GM21381 (cell line): ENCODE data around the gene MYBPC1.
"Not testable (repeated sequence)": the region's sequence is repeated elsewhere in the genome, so short reads cannot be mapped to it uniquely, and the experiment has no call there.

Experiments used
- ATAC-seq: cut with Tn5 transposase; IDR thresholded peaks from one replicate; pipeline ENCODE4 v1.9.1; 2021; ENCODE audit warnings: mild to moderate bottlenecking, moderate library complexity; ENCODE audit not compliant: unreplicated experiment

MYBPC1 gene, protein sequence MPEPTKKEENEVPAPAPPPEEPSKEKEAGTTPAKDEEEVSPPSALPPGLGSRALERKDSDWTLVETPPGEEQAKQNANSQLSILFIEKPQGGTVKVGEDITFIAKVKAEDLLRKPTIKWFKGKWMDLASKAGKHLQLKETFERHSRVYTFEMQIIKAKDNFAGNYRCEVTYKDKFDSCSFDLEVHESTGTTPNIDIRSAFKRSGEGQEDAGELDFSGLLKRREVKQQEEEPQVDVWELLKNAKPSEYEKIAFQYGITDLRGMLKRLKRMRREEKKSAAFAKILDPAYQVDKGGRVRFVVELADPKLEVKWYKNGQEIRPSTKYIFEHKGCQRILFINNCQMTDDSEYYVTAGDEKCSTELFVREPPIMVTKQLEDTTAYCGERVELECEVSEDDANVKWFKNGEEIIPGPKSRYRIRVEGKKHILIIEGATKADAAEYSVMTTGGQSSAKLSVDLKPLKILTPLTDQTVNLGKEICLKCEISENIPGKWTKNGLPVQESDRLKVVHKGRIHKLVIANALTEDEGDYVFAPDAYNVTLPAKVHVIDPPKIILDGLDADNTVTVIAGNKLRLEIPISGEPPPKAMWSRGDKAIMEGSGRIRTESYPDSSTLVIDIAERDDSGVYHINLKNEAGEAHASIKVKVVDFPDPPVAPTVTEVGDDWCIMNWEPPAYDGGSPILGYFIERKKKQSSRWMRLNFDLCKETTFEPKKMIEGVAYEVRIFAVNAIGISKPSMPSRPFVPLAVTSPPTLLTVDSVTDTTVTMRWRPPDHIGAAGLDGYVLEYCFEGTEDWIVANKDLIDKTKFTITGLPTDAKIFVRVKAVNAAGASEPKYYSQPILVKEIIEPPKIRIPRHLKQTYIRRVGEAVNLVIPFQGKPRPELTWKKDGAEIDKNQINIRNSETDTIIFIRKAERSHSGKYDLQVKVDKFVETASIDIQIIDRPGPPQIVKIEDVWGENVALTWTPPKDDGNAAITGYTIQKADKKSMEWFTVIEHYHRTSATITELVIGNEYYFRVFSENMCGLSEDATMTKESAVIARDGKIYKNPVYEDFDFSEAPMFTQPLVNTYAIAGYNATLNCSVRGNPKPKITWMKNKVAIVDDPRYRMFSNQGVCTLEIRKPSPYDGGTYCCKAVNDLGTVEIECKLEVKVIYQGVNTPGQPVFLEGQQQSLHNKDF

DNA sequence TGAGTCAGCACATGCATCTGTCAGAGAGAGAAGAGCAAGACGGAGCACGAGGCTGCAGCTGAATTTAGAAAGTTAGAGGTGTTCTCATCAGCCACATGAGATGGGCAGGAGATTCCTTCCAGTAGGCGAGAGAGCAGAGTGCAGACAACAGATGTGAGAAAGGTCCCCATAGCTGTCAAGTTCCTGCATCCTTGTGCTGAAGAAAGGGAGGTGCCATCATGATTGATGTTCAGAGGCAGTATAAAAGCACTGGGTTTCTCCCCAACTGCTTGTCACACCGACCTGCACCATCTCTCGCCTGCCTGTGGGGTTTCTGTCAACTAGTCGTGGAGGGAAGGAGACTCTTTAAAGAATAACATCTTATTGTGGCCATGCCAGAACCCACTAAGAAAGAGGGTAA, at the start of gene MYBPC1:
Gene MYBPC1, plus strand, starts transcription at position 272 of the 400 bp plus-strand sequence. Its CDS starts 100 bp downstream, at position 372.
- ATAC-seq: no peak

DNA sequence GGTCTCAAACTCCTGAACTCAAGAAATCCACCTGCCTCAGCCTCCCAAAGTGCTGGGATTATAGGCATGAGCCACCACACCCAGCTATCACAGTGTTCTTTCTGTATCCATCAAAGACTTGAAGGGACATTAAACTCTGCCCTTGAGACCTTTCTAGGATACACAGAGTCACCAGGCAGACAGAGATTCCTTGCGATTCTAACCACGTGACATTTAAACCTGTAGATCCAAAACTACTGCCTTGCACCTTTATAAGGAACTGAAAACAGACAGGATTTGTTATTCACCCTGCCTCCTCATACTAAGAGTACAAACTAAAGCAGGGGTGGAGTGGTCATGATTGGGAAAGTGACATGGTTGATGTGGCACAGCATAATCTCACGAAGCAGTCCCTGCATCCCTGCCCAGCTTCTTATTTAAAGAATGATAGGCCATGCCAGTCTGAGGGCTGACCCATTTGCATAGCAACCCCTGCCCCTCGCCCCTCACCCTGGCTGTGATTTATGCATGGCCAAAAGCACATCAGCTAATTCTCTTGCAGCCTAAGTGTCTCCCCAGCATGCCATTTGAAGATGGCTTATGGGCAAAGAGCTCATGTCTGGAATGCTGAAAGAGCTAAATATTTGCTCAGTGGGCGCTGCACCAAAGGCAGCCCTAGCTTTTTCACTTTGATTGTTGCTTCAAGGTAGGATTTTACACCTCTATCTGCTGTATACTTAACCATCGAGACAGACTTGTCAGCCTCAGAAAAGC, 43.2 kb upstream of the MYBPC1 start:
- ATAC-seq: no peak

DNA sequence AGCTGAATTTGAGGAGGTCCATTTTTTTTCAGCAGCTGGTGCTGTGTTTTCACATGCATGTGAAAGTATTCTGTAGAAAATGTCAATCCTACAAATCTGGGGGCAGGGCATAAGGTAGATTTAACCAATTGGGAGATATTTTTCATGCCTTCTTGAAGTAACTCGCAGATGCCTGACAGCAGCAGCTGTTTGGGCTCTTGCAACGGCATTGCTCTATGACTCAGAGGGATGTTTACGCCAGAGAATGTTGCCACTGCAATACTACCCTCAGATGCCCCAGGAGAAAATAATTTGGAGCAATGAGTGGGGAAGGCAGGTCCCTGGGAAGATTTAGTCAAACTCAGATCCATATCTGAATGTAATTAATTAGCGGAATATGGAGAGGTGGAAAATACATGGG, 42.5 kb upstream of the MYBPC1 start:
- ATAC-seq: no peak

DNA sequence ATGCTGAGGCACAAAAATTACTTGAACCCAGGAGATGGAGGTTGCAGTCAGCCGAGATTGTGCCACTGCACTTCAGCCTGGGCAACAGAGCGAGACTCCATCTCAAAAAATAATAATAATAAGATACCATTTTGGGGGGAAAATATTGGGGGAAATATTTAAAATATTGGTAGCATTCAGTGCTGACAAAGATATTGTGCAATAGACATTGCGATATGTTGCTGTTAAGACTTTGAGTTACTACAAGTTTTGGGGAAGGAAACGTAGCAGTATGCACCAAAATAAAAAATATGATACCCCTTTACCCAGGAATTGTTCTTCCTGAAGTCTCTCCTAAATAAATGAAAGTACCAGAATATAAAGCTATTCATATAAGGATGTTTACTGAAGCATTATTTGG, 37.7 kb upstream of the MYBPC1 start:
- ATAC-seq: no peak

DNA sequence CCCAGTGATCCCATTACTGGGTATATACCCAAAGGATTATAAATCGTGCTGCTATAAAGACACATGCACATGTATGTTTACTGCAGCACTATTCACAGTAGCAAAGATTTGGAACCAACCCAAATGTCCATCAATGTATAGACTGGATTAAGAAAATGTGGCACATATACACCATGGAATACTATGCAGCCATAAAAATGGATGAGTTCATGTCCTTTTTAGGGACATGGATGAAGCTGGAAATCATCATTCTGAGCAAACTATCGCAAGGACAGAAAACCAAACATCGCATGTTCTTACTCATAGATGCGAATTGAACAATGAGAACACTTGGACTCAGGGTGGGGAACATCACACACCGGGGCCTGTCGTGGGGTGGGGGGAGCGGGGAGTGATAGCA, 36.0 kb upstream of the MYBPC1 start:
- ATAC-seq: not testable (repeated sequence)

DNA sequence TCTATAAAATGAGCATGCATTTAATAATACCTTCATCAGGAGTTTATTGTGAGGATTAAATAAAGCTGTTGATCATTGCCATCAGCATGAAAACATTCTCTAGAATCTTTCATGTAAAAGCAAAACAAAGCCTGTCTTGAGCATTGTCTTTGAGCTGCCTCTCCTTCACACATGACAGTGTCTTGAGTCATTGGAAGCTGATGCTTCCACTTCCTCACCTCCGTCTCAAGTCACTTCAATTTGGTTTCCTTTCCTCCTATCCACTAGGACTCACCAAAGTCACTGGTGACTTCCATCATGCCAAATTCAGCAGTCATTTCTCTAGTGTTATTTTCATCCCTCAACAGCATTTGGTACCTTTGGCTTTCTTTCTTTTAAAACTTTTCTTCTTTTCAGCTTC, 31.6 kb upstream of the MYBPC1 start:
- ATAC-seq: no peak

DNA sequence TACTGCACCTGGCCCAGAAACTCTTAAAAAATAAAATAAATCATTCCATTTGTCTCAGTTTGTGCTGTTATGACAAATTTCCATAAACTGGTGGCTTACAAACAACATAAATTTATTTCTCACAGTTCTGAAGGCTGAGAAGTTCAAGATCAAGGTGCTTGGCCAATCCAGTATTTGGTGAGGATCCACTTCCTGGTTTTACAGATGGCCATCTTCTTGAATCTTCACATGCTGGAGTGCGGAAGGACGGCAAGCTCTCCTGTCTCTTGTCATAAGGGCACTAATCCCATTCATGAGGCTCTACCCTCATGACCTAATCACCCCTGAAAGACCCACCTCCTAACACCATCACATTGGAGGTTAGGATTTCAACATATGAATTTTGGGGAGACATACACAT, 29.9 kb upstream of the MYBPC1 start:
- no peak for ATAC-seq

DNA sequence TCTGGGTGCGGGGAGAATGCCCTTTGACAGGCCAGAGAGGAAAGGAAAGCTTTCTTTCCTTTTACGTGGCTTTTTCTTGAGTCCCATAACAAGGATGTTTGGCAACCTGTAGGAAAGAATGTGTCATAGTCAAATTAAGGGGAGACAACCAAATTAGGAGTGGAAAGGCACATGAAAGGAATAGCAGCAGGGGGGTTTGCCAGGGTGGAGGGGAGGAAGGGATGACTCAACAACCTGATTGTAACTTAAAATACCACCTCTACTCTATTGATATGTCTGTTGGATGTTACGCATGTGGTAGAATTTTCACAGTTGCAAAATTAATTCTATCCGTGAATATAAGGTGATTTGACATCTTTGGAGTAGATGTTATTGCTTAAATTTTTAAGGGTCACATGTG, 28.5 kb upstream of the MYBPC1 start:
- no peak for ATAC-seq

DNA sequence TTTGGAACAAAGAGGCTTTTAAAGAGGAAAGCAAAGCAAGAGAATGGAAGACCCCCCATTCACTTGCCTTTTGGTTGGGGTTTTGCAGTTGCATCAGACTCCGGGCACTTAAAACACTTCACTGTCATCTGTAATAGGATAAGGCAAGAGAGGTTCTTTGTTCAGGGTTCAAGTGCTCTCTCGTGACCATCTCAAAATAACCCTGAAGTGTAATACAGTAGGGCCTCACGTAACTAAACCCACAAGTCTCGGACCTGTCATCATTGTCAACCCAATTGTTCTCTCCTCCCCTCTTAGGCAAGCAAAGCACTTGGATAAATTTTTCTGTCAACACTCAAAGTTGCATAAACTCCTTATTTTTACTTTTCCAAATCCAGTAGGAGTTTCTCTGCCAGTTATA, 26.9 kb upstream of the MYBPC1 start:
- ATAC-seq: no peak

DNA sequence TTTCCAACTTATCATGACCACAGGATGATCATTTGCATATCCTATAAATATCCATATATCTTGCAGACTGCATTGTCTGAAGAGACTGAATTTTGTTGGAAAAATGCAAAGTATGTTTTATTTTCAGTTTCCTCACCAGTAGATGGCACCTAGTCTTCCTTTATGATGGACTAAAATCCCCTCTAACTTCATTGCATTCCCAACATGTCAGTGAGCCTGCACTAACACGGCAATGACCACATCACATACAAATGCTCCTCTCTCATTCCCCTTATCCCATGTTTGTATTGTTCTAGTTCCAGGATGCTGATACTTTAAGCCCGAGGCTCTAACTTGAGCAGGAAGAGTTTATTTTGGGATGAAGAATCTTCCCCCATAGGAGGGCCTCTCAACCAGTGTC, 24.7 kb upstream of the MYBPC1 start:
- ATAC-seq: no peak

DNA sequence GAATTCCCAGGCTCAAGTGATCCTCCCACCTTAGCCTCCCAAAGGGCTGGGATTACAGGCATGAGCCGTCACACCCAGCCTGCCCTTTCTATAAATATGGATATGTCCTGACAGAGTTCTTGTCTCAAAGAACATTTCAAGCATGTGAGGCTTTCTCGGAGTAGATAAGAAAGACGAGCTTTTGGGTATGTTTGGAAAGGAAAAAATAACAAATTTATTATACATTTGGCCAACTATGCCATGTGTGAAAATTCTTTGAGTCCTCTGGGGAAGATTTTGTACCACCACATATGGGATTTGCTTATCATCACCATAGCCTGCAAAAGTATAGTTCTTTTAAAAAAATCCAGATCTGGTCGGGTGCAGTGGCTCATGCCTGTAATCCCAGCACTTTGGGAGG, 23.7 kb upstream of the MYBPC1 start:
- ATAC-seq: no peak

DNA sequence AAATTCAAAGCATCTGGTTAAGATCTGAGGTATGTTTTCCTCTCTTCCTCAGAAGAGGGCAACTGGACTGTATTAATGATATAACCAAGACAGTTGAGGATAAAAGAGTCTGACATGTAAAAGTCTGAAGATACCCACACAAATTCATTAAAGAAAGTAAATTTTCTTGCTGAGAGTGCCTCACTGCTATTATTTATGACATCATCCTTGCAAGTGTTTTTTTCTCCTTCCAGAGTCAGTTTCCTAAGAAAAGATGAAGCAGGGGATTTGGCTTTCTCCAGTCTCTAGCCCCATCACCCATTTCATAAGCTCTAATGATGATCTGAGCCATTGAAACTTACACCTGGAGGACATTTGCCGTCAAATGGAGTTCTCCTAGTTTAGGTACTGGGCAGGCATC, 21.0 kb upstream of the MYBPC1 start:
- ATAC-seq: no peak

DNA sequence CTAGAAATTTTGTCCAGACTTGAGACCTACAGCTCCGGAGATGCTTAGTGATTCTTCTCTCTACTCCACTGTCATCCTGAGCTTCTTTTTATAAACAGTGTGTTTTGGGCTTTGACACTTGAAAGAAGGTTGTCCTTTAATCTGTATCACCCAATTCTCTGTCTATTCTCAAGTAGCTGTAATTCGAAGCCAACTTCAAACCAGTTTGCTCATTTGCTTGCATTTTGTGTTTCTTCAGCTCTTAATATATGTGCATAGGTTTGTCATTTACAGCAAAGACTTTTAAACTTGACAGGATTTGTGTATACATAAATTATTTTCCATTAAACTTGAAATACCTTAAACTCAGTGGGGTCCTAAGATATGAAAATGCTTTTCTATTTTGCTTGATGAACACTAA, 16.4 kb upstream of the MYBPC1 start:
- no peak for ATAC-seq

DNA sequence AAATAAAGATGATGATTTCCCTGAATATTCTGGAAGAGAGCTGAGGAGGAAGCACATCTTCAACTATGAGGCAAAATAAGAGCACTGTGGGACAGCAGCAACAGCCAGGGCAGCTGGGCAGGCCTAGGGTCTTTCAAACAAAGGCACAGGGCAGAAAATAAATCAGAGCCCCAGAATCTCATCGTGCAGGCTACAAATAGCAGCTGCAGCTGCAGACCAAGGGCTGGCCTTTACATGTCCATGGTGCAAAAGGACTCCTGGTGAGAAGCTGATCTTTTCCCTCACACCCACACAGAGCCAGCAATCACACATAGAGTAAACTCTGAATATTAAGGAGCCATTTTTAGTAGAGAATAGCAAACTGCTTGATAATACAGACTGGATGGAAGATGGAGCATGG, 13.6 kb upstream of the MYBPC1 start:
- no peak for ATAC-seq

DNA sequence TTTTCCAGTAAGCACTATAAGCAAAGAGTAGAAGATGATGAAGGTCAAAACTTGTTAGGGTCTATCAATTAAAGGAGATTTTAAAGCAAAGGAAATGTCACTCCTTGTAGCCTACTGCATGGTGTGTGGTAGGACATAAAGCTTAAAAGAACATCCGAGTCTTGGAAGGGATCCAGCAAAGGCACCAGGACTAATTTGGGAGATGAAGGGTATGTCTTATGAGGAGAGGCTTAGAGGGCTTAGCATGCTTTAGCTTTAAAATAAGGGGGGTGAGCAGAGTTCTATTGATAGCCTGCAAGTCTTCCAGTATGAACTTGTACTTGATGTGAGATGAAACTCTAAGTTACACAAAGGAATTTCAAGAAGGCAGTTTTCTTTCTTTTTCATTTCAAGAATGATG, 11.8 kb upstream of the MYBPC1 start:
- no peak for ATAC-seq

DNA sequence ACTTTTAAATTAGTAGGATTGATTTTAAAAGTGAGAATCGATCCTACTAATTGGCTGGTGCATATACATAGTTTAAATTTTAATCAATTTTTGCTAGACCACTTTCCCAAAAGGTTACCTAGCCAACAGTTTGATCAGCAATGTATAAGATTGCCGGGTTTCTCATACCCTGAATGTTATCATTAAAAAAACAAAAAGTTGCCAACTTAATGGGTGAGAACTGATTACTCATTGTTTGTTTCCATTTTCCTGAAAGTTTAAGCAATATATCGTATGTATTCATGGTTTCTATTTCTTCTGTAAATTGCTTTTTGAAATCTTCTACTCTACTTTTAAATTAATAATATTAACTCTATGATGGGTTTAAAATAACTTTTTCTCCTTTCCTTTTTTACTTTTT, 4.4 kb upstream of the MYBPC1 start:
- ATAC-seq: no peak

DNA sequence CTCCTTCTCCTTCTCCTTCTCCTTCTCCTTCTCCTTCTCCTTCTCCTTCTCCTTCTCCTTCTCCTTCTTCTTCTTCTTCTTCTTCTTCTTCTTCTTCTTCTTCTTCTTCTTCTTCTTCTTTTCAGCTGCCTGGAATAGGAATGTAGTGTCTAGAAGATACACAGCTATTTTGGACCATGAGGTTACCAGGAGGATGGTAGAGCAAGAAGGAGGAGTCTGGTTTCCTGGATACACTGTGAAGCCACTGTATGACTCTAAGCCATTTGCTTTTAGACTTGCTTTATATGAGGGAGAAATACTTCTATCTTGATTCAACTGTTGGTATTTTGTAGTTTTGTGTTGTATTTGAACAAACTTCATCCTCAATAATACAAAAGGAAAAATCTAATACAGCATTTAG, 3.0 kb upstream of the MYBPC1 start:
- ATAC-seq: no peak

DNA sequence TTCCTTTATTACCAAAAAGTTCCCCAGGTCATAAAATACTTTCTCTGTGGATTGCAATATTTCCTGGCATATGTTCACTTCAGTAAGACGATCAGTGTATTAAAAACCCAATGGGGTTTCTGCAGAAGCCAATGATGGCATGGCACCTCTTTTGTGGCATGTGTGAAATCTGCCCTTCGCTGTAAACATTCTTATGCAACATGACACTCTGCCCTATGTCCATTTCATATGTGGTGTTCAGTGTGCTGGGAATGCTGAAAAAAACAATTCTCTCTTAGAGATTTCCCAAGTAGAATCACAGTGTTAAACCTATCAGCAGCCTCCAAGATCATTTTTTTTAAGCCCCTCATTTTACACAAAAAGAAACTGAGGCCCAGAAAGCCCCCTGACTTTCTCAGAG, 2.3 kb upstream of the MYBPC1 start:
- no peak for ATAC-seq

DNA sequence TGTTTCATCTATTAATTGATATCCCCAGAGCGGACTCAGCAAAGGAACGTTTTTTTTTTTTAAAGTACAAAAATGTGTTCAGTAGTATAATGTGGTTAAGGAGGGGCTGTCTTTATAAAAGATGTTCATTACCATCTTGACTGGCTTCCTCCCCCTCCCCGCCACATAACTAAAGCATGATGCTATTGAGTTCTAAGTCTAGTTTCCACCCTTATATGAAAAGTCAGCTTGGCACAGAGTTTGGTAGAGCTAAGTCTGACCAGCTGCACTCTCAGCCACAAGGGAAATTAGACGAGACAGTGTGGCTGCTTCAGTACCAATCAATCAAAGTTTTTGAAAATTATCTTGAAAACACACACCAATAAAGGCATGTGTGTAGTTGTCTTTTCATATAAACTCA, 1.9 kb upstream of the MYBPC1 start:
- ATAC-seq: no peak

DNA sequence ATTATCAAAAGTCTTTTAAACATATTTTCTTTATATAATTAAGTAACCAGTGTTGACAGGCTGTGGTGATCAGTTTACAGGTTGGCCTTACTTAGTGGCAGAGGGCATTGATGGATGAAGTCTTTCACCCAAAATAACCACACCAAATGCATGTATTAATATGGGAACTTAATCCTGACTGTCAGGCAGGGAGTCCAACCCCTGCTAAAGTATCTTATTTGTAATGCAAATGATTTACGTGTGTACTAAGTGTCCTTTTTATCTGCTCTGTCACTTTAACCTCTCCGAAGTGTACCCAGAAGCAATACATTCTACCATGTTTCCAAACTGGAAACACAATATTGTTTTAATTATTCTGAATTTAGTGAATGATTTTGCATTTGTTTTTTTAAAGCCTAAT, 1.4 kb downstream of the MYBPC1 start:
- ATAC-seq: no peak

DNA sequence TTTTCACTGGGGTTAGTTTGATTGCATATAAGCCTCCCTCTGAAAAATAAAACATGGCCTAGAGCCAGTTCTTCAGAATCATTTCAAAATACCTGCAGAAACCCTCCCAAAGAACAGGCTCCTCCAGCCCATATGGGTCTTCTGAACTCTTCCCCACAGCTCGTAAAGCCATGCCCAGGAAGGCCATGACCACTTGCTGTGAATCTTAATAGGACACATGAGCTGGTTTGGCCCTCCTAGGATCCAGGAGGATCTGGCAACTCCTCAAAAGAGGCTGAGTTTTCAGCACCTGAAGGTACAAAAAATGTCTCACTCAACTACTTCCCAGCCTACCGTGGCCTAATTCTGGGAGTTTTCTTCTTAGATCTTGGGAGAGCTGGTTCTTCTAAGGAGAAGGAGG, 2.4 kb downstream of the MYBPC1 start:
- ATAC-seq: no peak
